NOMO-1 treated with dmso at 0.1 percent for 144 hours (cell line): ENCODE results near the gene SLC51A.

Experiments
- DNase-seq: peaks from one replicate; lab custom pipeline; 2025; ENCODE audit not compliant: unreplicated experiment; lab: John Stamatoyannopoulos, UW

SLC51A gene

DNA sequence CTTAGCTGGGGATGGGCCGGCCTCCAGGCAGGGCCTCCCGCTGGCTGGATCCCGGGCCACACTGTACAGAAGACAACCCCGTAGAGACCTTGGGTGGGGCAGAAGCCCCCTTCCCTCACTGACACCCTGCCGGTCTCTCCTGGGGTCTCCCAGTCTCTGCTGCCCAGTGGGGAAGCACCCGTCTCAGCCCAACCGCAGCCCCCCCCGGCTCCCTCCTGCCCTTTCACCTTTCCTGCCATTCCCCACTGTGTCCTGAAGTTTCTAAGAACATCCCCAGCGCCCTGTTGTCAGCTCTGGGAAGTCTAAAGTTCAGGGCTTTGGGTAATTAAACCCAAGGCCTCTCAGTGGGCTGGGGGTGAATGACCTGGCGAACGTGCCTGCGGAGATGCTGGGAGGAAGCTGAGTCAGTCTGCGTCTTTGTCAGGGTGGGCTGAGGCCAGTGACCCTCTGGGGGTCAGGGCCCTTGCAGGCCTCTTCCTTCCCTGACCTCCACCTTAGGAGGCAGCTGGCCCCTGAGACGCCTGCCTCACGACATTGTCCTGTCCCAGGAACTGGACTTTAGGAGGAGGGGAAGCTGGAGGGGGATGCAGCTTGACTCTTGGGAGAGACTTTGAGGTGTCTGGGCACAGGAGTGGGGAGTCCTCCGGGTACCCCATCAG lies 1.4 kb upstream of the SLC51A start:
- no peak for DNase-seq

DNA sequence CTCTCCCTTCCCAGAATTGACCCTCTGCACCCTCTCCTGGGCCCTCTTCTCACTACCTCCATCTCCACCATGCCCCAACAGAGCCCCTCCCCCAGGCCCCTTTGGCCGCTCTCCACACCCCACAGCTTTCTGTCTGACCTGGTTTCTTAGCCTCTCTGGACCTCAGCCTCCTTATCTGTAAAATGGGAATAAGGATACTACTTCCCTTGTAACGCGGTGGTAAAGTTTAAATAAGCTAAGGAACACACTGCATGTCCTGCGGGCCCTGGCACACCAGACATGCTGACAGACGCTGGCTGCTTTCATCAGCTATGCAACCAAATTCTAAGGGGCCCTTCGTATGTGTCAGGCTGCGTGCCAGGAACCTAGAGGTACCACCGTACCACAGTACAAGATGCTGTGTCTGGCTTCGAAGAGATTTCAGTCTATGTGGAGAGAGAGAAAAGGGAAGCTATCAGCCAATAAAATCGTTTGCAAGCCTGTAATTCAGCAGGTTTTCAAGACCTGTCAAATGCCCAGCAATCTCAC lies 777 bp upstream of the SLC51A start:
- no peak for DNase-seq

DNA sequence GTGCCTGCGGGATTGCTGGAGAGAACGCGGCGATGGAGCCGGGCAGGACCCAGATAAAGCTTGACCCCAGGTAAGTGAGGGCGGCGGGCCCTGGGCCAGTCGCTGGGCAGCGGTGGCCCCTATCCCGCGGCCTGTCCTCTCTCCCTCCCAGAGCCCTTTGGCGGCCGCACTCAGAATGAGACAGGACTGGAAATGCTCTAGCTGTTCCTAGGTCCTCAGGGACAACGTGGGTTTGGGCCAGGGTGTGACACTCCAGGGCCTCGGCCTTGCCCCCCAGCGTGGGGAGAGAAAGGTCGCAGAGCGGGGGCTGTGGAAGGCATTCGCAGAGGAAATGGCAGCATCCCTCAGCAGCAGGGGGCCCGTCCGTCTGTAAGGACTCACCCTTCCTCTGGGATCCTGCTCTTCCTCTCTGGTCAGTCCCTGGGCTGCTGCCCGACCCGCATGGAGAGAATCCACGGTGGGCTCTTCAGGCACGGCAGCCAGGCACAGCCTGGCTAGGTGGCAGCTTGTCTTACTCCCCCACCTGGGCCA lies 412 bp downstream of the SLC51A start:
- DNase-seq, result no peak

DNA sequence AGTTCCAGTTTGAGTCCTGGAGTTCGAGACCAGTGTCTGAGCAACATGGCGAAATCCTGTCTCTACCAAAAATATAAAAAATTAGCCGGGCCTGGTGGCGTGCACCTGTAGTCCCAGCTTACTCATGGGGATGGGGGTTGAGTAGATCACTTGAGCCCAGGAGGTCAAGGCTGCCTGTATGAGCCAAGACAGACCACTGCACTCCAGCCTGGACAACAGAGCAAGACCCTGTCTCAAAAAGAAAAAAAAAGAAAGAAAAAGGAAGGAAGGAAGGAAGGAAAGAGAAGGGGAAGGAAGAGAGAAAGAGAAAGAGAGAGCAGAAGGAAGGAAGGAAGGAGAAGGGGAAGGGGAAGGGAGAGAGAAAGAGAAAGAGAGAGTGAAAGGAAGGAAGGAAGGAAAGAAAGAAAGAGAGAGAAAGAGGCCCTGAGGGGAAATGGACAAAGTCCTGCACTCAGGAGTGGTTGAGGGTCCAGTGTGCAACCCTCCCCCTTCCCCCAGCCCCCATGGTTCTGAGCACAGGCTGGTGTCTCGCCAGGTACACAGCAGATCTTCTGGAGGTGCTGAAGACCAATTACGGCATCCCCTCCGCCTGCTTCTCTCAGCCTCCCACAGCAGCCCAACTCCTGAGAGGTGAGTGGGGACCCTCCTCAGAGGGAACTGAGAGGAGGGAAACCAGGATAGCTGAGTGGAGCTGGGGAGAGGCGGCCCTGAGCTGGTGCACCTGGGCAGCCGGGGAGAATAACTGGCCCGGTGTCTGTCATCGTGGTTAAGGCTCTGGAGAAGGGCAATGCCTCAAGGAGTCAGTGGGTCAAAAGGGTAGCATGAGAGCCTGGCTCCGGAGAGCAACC lies 1.2 kb downstream of the SLC51A start:
- no peak for DNase-seq

DNA sequence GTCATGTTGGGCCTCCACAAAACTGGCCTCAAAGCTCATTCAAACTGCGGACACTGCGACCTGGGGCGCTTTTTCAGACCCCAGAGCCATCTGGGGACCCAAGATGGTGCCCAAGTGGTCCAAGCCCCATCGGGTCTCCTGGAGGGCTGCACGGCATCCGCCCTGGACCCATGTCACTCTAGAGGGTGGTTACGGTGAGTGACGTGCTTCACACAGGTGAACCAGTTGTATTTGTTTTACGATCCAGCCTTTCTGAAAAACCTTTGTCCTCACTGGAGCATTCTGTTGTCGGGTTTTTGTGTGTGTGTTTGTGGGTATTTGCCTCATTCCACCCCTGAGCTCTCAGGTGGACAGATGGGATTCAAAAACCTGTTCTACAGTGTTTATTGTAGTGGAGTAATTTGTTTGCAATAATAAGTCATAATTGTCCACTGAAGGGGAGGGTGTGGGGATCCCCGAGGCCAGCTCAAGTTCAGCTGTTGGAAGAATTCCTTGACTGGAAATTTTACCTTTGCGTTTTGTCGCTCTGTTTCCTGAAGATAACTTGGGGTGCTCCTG lies 1.9 kb downstream of the SLC51A start:
- no peak for DNase-seq

DNA sequence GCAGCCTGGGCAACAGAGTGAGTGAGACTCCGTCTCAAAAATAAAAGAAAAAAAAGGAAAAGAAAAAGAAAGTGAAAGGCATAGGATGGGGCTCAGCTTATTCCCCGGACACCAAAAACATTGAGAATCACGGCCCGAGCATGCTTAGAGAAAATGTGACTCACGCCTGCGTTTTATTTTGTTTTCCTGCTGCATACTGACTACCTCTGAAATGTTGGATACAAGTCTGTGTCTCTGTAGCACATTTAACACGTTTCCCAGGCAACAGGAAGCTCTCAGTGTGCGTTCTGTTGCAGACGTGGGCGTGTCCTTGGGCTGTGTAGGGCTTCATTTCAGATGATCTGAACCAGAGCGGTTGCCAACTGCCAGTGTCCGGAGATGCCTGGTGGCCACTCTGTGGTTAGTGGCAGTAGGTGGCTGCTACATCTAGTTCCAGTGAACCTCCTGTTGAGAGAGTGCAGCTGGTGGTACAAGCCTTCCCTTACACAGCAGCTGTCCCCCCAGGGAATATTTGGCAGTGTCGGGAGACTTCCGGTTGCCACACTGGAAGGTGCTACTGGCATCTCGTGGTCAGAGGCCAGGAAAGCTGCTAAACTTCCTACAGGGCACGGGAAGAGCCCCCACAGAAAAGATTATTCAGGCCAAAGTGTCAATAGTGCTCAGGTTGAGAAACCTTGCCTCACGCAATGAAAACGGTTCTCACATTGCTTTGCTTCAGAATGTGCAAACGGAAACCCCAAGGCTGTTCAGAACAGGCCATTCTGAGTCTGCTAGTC lies 3.0 kb downstream of the SLC51A start:
- DNase-seq, result peak; percentile 98

DNA sequence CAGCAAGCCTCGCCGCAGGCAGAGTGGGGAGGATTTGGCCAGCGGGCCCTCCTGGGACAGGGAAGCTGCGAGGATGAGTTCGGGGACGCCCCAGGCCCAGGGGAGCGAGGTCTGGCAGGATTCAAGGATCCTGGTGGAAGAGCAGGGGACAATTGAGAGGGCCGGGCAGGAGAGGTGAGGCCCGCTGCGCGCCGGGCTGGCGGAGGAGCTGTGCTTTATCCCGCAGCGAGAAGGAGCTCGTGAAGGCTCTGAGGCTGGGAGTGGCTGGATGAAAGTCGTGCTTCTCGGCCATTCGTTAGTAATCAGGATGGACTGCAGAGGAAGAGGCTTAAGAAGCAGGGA lies 3.6 kb downstream of the SLC51A start:
- peak; percentile 53 for DNase-seq

DNA sequence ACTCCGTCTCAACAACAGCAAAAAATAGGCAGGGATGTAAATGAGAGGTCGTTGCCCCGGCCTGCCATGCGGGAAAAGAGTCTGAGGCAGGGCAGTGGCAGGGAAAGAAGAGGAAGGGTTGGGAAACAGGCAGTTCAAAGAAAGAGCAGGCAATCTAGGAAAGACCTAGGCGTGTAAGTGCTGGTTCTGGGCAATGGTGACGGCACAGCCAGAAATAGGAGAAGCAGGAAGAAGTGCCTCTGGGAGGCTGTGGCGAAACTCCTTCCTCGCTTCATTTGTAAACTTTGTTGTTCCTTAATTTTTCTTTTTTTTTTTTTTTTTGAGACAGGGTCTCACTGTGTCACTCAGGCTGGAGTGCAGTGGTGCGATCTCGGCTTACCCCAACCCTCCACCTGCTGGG lies 4.3 kb downstream of the SLC51A start:
- DNase-seq, result peak; percentile 65

DNA sequence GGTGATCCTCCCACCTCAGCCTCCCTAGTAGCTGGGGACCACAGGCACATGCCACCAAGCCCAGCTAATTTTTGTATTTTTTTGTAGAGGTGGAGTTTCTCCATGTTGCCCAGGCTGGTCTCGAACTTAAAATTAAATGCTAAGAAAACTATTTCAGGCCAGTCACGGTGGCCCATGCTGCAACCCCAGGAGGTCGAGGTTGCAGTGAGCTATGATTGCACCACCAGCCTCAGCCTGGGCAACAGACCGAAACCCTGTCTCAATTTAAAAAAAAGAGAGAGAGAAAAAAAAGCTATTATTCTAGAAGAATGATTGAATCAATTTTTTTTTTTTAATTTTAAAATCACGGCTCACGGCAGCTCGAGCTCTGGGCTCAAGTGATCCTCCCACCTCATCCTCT lies 4.7 kb downstream of the SLC51A start:
- DNase-seq, result peak; percentile 49

DNA sequence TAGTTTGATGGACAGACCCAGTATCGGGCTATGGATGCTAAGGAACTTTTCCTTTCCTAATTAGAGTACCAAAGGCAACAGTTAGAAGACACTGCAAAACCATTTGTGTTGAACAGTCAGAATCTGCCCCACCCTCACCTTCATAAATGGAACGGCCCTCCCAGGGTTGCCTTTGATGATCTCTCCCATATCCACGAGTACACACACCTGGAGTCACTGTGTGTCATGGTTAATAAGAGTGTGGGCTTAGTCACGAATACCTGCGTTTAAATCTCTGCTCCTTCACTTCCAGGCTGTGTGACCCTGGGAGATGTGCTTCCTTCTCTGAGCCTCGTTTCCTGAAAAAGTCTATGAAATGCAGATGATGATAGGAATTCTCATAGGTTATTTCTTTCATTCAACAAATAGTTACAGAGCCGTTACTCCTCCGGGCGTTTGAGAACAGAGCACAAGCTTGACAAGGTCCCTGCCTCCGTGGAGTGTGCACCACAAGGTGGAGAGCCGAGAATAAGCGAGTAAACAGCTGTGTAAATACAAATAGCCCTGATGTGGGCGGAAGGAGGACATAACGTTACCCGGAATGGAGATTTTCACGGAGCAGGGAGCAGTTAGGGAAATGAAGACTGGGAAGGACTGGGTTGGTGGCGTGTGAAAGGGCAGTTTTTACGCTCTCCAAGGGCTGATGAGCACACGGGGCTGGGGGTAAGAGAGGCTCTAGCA lies 6.7 kb downstream of the SLC51A start:
- no peak for DNase-seq

DNA sequence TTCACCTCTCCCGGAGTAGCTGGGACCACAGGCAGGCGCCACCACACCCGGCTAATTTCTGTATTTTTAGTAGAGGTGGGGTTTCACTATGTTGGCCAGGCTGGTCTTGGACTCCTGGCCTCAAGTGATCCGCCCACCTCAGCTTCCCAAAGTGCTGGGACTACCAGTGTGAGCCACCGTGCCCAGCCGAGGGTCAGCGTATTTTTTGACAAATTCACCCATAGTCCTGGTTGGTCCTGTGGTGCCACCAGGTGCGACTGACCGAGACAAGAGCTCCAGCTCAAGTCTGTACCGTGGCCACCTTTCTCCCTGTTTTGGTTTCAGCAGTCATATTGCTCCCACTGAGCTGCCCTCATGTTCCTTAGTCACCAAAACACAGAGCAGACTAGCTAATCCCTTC lies 8.8 kb downstream of the SLC51A start:
- DNase-seq, result no peak

DNA sequence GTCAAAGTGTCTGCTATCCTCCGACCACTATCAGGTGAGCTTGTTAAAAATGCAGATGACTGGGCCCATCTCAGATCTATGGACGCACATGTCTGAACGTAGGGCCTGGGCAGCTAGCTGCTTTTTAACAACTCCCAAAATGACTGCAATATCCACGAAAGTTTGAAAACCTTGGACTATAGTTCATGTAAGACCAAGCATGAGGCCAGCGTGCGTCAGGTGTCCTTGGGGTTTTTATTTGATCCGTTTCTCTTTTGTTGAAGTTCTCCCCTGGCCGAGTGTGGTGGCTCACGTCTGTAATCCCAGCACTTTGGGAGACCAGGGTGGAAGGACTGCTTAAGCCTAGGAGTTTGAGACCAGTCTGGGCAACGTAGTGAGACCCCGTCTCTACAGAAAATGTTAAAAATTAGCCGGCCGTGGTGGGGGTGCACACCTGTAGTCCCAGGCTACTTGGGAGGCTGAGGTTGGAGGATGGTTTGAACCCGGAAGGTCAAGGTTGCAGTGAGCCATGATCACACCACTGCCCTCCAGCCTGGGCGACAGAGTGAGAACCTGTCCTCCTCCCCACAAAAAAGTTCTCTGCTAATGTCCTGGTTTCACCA lies 9.5 kb downstream of the SLC51A start:
- DNase-seq, result no peak

DNA sequence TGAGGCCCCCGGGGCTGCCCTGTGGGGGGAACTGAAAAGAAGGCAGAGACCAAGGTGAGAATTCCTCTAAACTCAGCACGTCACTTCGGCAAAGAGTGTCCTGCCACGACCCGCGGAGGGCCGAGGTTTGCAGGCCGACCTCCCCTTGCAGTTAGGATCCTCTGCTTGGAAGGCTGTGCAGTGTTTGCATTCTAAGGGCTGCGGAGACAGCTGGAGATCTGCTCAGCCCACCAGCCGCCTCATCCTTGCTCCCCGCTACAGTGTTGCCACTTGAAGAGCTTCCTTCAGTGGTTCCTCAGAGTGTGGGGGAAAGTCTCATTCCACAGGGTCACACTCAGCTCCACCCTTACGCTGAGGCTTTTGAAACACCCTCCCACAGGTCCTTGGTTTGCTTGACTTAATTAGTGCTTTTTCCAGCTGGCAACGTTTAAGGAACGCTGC lies 10.8 kb downstream of the SLC51A start:
- no peak for DNase-seq

DNA sequence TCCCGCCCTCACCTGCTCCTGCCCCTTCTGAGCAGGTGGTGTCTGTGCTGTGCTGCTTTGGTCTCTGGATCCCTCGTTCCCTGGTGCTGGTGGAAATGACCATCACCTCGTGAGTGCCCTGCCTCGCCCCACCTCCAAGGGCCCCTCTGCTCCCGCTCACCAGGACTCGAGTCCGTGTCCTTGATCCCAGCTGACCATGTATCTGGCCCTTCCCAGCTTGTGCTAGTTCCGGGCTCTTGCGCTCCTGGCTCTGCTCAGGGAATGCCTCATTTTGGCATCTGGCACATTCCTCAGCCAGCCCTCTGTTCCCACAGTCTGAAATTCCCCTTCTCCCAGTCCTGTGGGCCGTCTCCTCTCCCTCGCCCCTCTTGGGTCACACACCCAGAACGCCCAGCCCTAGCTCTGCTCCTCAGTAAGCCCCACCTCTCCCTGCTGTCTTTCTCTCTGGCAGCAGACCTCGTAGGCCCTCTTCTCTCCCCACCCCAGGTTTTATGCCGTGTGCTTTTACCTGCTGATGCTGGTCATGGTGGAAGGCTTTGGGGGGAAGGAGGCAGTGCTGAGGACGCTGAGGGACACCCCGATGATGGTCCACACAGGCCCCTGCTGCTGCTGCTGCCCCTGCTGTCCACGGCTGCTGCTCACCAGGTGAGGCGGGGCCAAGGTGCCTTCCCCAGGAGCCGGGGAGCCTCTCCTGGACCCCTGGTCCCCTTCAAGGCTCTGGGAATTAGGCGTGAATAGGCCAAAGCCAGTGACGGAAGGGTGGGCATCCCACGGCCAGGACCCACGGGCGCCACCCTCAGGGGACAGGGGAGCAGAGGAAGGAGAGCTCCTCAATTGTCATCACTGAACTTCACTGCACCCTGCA lies 11.5 kb downstream of the SLC51A start:
- DNase-seq, result no peak

DNA sequence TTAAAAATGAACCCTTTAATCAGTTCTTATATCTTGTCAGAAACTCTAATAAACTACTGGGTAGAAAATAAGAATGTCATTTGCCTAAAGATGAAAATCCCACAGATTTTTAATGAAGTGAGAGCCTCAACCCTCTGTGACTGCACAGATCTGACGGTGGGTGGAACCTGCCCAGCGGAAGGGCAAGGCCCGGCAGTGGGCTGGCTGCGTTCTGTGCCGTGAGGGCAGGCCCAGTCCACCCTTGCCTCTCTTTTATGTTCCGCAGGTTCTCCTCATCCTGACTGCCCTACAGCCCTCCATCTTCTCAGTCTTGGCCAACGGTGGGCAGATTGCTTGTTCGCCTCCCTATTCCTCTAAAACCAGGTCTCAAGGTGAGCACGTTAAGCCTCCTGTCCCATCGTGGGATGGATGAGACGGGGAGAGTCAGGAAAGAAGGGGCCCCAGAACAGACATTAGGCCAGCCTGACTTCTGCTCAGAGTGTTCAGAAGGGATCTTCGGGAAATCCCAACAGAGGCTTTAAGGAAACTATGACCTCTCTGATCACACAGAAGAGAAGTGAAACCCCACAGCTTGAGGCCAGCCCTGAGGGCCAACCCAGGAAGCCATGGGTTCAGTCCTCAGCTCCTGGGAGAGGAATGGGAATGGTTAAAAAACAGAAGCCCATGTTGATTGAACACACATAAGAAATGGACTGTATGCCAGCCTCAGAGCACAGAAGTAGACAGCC lies 16.0 kb downstream of the SLC51A start:
- no peak for DNase-seq

DNA sequence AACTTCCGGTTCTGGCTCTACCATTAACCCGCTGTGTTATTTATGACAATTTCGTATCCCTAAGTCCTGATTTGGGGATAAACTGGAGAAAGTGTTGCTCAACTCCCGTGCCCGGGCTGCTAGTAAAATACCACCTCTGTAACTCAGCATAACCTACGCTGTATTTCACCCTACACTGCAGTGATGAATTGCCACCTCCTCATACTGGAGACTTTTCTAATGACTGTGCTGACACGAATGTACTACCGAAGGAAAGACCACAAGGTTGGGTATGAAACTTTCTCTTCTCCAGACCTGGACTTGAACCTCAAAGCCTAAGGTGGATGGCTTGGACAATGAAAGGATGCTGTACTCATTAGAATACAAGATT lies 16.5 kb downstream of the SLC51A start:
- no peak for DNase-seq

DNA sequence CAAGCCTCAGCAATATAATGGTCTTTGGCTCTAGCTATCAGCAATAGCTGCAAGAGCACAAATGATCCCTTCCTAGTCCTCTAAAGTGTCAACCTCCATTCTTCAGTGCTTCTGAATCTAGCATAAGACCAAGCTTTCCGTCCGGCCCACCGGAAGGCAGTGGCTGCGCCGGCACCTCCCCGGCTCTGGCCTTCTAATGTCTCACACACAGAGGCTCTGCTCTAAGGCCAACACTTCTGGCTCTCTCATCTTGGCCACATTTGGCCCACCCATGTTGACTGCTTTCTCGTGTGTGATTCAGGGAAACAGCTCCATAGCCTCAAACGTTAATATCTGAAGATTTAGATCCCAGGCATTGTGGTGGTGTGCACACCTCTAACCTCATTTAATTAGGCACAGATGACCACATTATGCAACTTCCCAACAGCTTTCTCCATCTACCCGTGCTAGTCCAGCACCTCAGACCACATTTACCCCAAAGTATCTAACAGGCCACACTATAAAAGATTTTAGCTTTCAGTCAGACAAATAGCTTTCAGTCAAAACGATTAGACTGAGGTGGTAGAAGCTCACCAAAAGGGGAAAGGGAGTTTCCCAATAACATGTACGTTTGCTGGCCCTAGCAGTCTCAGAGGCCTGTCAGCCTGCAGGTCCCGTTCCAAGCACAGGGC lies 19.3 kb downstream of the SLC51A start:
- peak; percentile 93 for DNase-seq

DNA sequence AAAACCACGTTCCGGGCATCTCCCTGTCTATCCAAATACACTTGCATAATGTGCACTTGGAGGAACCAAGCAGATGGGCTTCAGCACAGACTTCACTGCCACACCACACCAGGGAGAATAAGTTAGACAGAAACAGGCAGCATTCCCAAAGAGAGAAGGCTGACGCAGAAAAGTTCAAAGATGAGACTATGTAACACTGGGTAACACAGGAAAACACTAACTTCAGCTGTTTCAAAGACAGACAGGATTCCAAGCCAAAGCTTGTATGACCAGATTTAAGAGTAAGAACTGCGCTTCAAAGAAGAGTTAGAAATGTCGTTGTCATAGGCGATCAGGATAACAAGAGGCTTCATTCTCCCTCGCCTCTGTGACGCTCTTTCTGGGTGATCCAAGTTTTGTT lies 19.9 kb downstream of the SLC51A start:
- DNase-seq, result no peak
